Right renal cortex interstitium (tissue), 3 donors: ENCODE measurements around the gene TSR2. TPM values are rescaled to one million over a fixed set of nuclear protein-coding genes. Genes with fewer than 3 reads are reported as not detected.
"Not testable (repeated sequence)": the region's sequence is repeated elsewhere in the genome, so short reads cannot be mapped to it uniquely, and the experiment has no call there.

Source experiments
- DNase-seq, 3 donors: peaks; one replicate each; pipeline ENCODE4 v3.0.0-alpha.2; 2013; ENCODE audit warnings: low read depth in 3 of 3, low spot score in 2 of 3
- polyA plus RNA-seq, 3 donors: library from polyadenylated mRNA; unstranded; fragments of 120-200 nt; gene quantifications; one replicate each; pipeline ENCODE4 v1.2.1, GENCODE V29; 2013; ENCODE audit not compliant: insufficient read length in 3 of 3

TSR2 gene
- polyA plus RNA-seq, 3 donors = 56.6 to 60.2 (median 56.8) TPM

DNA sequence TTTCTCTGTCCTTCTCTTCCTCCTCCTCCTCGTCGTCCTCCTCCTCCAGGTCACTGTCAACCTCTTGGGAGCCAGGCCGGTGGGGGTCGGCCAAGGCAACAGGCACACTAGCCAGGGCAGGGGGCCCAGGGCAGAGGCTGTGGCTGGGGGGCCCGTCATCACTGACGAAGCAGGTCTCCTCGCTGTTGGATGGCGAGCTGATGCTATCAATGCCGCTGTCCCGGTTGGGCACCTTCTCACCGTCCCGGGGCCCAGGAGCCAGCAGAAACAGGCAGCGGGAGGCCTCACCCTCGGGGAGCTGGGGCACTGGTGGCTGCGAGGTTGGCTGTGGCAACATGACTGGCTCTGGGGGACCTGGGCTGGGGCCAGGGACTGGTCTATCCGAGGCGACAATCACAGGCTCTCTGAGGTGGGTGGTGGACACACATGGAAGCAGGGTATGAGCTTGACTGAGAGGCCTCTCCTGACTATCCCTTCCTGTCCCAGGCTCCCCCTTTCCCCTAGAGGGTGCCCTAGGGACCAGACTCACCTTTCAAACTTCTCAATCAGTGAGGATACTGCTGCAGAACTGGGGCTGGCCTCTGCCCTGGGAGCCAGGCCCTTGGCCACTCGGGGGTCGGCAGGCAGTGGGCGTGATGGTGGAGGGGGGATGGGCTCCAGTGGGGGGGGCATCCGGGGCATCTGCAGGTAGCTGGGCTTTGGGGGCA is 30.0 kb downstream of the TSR2 start:
- no peak for DNase-seq

DNA sequence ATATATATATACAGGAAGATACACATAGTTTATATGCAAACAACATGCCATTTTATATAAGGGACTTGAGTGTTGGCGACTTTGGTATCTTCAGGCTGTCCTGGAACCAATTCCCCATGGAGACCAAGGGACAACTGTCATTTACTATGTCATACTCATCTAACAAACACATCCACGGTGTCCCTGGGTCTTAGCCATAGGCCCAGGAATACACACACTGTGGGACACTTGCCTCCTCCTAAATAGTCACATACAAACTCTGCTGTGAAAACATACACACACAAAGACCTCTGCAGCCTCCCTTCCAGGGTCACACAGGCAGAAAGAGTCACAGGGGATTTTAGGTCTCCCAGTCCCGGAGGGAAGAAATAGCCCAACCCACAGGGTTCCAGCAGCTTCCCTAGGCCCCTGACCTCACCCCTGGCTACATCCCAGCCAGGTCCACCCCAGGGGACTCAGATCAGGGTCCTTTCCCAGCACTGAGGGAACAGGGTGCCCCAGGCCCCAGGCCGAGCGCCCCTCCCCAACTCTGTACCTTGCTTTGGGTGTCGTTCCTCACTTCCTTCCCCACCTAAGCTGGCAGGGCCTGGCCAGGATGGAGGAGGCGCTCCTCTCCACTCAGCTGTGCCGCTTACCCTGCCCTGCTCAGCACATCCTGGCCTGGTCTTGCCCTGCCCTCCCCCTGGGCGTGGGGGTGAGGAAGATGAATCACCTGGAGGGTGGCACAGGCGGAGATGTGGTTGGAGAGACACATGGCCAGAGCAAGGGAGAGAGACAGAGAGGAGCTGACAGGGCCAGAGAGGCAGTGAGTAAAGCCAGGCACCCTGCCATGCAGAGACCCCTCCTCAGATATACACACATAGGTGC is 34.0 kb downstream of the TSR2 start:
- no peak for DNase-seq

DNA sequence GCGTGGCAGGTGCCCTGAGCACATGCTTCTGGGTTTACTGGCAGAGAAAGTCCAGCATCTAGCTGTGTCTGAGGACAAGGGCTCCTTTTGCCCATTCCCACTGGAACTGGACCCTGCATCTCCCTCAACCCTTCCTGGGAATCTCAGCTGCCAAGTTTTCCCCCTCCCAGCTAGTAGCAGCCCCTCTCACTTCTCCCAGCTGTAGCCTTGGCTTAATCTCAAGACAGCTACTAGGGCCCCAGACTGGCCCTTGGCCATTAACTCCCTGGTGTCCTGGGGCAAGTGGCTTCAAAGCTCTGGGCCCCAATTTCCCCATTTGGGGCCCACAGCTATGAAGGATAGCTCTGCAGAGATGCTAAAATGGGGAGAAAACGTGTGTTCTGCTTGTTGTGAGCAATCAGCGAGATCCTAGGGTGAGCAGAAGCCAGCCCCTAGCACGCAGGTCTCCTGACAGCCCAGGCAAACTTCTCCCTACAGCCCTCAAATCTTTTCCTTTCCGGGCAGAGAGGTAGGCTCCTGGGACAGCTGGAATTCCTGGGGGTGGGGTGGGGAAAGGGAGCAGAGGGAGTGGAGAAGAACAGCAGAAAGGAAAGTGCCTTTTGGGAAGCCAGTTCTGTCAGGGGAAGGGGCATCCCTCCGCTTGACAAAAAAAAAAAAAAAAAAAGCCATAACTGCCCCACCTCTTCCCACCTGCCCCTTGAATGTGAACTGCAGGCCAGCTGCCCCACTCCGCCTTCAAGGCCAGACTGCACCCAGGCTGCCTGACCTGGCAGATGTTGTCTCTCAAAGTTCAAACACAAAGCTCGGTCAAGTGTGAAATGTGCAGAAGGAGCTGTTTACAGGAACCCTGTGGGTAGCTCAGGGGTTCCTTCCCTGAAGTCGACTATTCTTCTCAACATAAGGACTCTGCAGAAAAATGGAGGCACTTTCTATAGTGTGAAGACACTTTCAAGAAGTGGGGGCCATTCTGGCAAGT is 39.2 kb downstream of the TSR2 start:
- no peak for DNase-seq

DNA sequence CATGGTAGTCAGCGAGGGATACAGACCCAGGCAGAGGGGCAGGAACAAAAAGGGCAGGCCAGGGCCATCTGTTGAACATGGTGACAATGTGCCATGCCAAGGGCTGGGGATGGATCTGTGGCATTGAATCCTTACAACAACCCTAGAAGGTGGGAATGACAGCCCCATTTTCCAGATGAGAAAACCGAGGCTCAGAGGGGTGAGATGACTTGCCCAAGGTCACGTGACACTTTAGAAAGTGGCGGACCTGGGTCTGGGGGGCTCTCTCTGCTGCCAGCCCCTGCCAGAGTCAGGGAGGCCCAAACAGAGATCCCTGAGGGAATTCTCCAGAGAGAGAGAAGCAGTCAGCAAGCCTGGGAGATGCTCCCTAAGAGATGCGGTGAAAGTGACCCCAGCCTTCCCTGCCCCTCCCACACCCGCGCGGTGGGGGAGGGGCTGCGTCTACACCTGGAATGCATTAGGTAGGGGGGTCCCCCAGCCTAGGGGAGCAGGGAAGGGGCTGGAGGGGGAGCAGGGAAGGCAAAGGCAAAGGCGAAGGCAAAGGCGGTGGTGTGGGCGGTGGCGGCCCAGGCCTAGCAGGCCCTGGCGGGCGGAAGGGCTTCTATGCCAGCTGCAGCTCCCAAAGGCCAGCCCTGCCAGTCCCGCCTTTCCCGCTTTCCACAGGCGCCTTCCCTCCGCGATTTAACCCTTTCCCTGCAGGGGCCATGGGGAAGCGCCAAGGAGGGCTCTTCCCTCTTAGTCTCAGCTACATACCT is 42.8 kb downstream of the TSR2 start:
- no peak for DNase-seq

- no peak for DNase-seq
Observed at GRCh38 chrX:54483946-54484345, 43.7 kb downstream of the TSR2 start.

- no peak for DNase-seq
Observed at GRCh38 chrX:54484666-54485065, 44.5 kb downstream of the TSR2 start.

GRCh38 chrX:54489819-54490218 is 49.6 kb downstream of the TSR2 start:
- DNase-seq = not testable (repeated sequence)

GRCh38 chrX:54492340-54492739 is 52.1 kb downstream of the TSR2 start:
- DNase-seq = no peak

DNA sequence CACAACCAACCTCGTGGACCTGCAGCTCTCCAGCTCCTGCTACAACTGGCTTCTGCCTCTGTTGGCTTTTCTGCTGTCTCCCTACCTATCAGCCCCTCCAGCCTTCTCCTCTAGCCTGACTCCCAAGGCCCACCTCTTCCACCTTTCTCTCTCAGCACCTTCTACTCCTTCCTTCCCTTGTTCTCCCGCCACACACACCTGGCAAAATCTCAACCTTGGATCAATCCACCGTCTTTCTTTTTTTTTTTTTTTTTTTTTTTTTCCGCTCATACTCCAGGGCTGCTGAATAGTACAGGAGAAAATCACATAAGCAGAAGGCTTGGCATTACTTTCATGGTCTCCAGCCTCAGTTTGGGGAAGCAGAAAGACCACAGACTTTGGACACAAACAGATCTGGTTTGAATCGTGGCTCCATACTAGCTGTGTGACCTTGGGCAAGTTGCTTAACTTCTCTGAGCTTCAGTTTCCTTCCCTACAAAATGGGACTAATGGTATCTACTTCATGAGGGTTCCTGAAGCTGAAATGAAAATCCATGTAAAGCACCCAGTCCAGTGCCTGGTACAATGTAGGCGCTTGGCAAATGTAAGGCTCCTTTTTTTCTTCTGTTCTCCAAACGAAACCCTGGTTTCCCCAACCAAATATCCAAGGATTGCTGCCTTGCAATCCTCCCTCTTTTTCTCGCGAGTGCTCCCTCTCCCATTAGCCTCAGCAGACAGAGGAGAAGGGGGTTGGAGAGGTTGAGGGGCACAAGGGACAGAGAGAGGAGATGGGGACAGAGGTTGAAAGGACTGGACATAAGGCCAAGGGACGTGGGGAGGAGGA is 54.2 kb downstream of the TSR2 start:
- no peak for DNase-seq

Other genes starting within 250 kb of the TSR2 start
- 1 to 10 TPM; 4.7 to 5.2 (median 4.7) TPM for gene WNK3, start 82.4 kb upstream of the TSR2 start, polyA plus RNA-seq
- gene FGD1, start 55.8 kb downstream of the TSR2 start, polyA plus RNA-seq = 10 to 100 TPM; 14.7 to 17.2 (median 16.3) TPM
- gene GNL3L, start 89.8 kb downstream of the TSR2 start, polyA plus RNA-seq = 10 to 100 TPM; 14.2 to 19.6 (median 15.1) TPM